Natural killer cell (primary cell): ENCODE data around the gene RBM19. TPM values are rescaled to one million over a fixed set of nuclear protein-coding genes. Genes with fewer than 3 reads are reported as not detected.
"Not testable (repeated sequence)": the region's sequence is repeated elsewhere in the genome, so short reads cannot be mapped to it uniquely, and the experiment has no call there.

Source experiments
- ATAC-seq, 3 donors: fragments of 150-1000 bp in 2 of 3; fragments of 200-7000 bp in 1 of 3; cut with Tn5 transposase; 1 replicate in 1 of 3; 2 replicates in 2 of 3; pipeline ENCODE4 v1.10.0; 2021; ENCODE audit warnings: mild to moderate bottlenecking in 2 of 3, moderate library complexity in 2 of 3
- DNase-seq, 2 donors: peaks; one replicate each; pipeline versions ENCODE4 v3.0.0 to v3.0.0-alpha.2; 2013 to 2021; ENCODE audit warnings: mixed read lengths in 1 of 2
- H3K27ac ChIP-seq: one replicate; pipeline ENCODE4 v1.5.1; 2013; ENCODE audit warnings: mild to moderate bottlenecking, low read length
- H3K27me3 ChIP-seq: one replicate; pipeline ENCODE4 v1.6.1; 2013; ENCODE audit warnings: low read length; ENCODE audit not compliant: control insufficient read depth, insufficient read depth
- H3K36me3 ChIP-seq: one replicate; pipeline ENCODE4 v1.6.1; 2013; ENCODE audit warnings: low read length; ENCODE audit not compliant: control insufficient read depth, insufficient read depth
- H3K4me1 ChIP-seq: one replicate; pipeline ENCODE4 v1.6.1; 2013; ENCODE audit warnings: low read length; ENCODE audit not compliant: control insufficient read depth, insufficient read depth
- H3K4me3 ChIP-seq: one replicate; pipeline ENCODE4 v1.5.1; 2013; ENCODE audit warnings: low read length
- H3K9me3 ChIP-seq: one replicate; pipeline ENCODE4 v1.6.1; 2013; ENCODE audit warnings: low read length; ENCODE audit not compliant: control insufficient read depth, insufficient read depth
- H3K27ac Mint-ChIP-seq, 2 donors: one replicate each; pipeline ENCODE4 v1.8.0; 2022; ENCODE audit warnings: mild to moderate bottlenecking in 2 of 2, mixed read lengths in 2 of 2, moderate library complexity in 1 of 2
- H3K27me3 Mint-ChIP-seq, 2 donors: one replicate each; pipeline ENCODE4 v1.8.0; 2022; ENCODE audit warnings: low read depth in 2 of 2, mixed read lengths in 2 of 2
- H3K36me3 Mint-ChIP-seq: one replicate; pipeline ENCODE4 v1.8.0; 2022; ENCODE audit warnings: mixed read lengths
- H3K4me1 Mint-ChIP-seq, 2 donors: one replicate each; pipeline ENCODE4 v1.8.0; 2022; ENCODE audit warnings: mixed read lengths in 2 of 2
- H3K4me3 Mint-ChIP-seq: one replicate; pipeline ENCODE4 v1.8.0; 2022; ENCODE audit warnings: mild to moderate bottlenecking, moderate library complexity, mixed read lengths
- H3K9me3 Mint-ChIP-seq, 2 donors: one replicate each; pipeline ENCODE4 v1.8.0; 2022; ENCODE audit warnings: mixed read lengths in 2 of 2
- WGBS: methylation state at CpG from one replicate; pipeline ENCODE4 v1.1.7; 2013; ENCODE audit warnings: missing lambda C conversion rate; ENCODE audit not compliant: insufficient coverage; 5-methylcytosine and 5-hydroxymethylcytosine counted together
- intact Hi-C: fragments of 100-400 bp; cut with micrococcal nuclease; formaldehyde crosslinking; loops from one replicate; pipeline ENCODE4 v1.14.2; 2022
- total RNA-seq, 4 donors: library from RNA; stranded (reverse); fragments of 120-200 nt in 1 of 4; gene quantifications; one replicate each; pipeline versions ENCODE4 v1.2.3 to v1.2.4, GENCODE V29; 2013 to 2022
- TF ChIP-seq, protein P1 (sequence below): fragments of 200-600 bp; IDR thresholded peaks from one replicate; pipeline ENCODE4 v1.8.0; 2022; ENCODE audit warnings: antibody characterized with exemption

RBM19 gene
- total RNA-seq, 3 donors from 2014 or later (not counting 1 experiment from before 2014, with no cell fraction given) = 49.9 to 70.6 (median 60.9) TPM

DNA sequence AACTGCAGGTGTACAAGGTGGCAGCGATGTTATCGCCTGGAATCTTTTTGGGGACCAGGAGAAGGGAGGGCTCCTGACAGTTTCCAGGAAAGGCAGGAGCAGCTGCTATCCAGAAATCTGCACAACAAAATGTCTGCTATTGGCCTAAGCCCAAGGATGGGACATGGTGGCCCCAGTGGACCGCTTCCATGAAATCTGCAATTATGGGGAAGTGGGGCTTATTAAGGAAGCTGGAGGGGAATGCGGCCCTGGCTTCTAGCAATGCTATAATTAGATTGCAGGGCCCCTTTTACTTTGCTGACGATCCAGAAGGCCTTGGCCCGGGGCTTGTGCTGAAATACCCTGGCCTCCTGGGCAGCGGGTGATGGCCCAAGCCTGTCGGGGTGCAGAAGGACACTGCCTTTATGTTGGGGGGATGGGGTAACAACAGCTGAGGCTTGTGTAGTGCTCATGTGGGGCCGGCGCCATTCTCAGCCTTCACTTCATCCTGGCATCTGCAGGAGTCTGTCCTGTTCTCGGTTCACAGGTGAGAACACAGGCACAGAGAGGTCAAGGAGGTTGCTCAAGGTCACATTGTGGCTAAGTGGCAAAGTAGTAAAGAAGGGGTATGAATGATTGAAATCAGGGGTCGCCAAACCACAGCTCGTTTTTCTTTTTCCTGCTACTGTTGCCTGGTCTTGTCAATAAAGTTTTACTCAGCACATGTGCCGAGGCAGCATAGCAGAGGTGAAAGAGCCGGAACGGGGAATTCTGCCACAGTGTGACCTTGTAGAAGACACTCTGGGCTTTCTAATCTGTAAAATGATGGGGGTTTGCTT lies 153.5 kb downstream of the RBM19 start:
- no peaks in the 10 kb centered on the region for H3K4me1 ChIP-seq
- no peak overlapping the region for H3K27ac ChIP-seq
- Mint-ChIP-seq H3K36me3 (no peaks in the 10 kb centered on the region), H3K27ac (no peak overlapping the region), H3K9me3 (no peaks in the 10 kb centered on the region), H3K4me1 (peaks cover 0 to 6% of the 10 kb centered on the region in 2 donors), H3K4me3 (no peak overlapping the region), H3K27me3 (no peaks in the 10 kb centered on the region)
- no peaks in the 10 kb centered on the region for H3K9me3 ChIP-seq
- 91% methylated on average over 16 of the region's 16 CpGs for WGBS
- ATAC-seq (no peak), DNase-seq (no peak)
- H3K4me3 ChIP-seq = no peak overlapping the region
- TF ChIP-seq, protein P1, sequence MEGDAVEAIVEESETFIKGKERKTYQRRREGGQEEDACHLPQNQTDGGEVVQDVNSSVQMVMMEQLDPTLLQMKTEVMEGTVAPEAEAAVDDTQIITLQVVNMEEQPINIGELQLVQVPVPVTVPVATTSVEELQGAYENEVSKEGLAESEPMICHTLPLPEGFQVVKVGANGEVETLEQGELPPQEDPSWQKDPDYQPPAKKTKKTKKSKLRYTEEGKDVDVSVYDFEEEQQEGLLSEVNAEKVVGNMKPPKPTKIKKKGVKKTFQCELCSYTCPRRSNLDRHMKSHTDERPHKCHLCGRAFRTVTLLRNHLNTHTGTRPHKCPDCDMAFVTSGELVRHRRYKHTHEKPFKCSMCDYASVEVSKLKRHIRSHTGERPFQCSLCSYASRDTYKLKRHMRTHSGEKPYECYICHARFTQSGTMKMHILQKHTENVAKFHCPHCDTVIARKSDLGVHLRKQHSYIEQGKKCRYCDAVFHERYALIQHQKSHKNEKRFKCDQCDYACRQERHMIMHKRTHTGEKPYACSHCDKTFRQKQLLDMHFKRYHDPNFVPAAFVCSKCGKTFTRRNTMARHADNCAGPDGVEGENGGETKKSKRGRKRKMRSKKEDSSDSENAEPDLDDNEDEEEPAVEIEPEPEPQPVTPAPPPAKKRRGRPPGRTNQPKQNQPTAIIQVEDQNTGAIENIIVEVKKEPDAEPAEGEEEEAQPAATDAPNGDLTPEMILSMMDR = no peak
- intact Hi-C loops = no loop called here
- no peaks in the 10 kb centered on the region for H3K36me3 ChIP-seq
- H3K27me3 ChIP-seq = no peaks in the 10 kb centered on the region

DNA sequence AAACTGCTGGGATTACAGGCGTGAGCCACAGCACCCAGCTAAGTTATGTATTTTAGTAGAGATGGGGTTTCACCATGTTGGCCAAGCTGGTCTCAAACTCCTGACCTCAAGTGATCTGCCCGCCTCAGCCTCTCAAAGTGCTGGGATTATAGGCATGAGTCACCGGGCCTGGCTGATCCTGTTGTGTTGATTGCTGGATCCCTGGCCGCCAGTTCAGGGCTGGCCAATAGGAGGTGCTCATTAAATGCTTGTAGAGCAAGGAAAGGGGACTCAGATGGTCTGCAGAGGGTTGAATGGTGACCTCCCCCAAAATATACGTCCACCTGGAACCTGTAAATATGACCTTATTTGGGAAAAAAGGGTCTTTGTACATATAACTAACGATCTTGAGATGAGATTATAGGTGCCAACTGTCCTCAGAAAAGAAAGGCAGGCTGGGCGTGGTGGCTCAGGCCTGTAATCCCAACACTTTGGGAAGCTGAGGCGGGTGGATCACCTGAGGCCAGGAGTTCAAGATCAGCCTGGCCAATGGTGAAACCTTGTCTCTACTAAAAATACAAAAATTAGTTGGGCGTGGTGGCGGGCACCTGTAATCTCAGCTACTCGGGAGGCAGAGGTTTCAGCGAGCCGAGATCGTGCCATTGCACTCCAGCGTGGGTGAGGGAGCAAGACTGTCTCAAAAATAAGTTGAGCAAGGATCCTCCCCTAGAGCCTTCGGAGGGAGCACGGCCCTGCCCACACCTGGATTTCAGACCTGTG lies 156.5 kb downstream of the RBM19 start:
- ATAC-seq, H3K36me3 ChIP-seq, H3K4me1 Mint-ChIP-seq, H3K27ac Mint-ChIP-seq, DNase-seq, H3K27ac ChIP-seq, H3K4me1 ChIP-seq, H3K27me3 Mint-ChIP-seq, H3K27me3 ChIP-seq, H3K9me3 ChIP-seq, H3K9me3 Mint-ChIP-seq, H3K4me3 ChIP-seq, intact Hi-C loops, H3K36me3 Mint-ChIP-seq, H3K4me3 Mint-ChIP-seq: not testable (repeated sequence)
- 95% methylated on average over 17 of the region's 17 CpGs for WGBS

DNA sequence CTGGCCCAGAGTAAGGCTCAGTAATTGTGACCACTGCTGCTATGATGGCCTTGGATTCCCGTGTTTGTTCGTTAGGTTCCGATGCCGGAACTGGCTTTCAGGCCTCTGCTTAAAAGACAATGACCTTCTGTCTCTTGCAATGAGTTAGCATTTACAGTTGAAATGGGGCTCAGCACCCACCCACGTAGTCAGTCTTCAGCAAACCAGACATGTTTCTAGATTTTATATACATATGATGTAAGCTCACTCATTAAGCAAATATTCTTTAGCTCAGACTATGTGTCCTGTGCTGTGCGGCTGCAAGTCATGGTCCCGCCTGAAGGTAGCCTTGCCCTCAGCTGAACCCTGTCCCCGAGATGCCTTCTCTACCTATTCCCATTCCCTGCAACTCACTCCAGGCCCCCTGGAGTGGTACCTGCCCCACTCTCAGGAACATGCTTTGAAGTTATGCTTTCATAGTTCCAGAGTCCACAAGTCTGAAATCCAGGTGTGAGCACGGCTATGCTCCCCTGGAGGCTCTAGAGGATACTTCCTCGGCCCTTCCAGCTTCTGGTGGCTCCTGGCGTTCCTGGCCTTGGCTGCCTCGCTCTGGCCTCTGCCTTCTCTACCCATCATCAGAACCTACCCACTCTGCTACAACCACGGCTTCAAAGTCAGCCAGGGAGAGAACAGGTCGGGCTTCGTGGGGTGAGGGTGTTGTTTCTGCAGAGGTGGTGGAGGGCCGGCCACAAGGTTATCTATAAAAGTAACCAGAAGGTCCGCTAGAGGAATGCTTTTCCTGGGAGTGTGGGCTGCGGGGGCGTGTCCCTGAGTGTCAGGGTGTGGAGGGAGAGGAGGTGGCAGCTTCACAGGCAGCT lies 157.8 kb downstream of the RBM19 start:
- Mint-ChIP-seq H3K4me3 (no peak overlapping the region), H3K27ac (no peak overlapping the region), H3K4me1 (no peaks in the 10 kb centered on the region), H3K9me3 (peaks cover 0 to 2% of the 10 kb centered on the region in 2 donors), H3K36me3 (peaks cover 8% of the 10 kb centered on the region), H3K27me3 (no peaks in the 10 kb centered on the region)
- Histone ChIP-seq H3K4me3 (no peak overlapping the region), H3K4me1 (no peaks in the 10 kb centered on the region), H3K27me3 (no peaks in the 10 kb centered on the region), H3K36me3 (no peaks in the 10 kb centered on the region), H3K27ac (no peak overlapping the region), H3K9me3 (no peaks in the 10 kb centered on the region)
- intact Hi-C loops = no loop called here
- ATAC-seq (no peak), DNase-seq (no peak)
- WGBS = 97% methylated on average over 17 of the region's 19 CpGs
- TF ChIP-seq, protein P1 = no peak
